GM21360 (cell line): Measurements from ENCODE around the gene TAPBPL.
A peak's percentile ranks its signal among the peaks of the same experiment; 100 is the strongest.

ENCODE experiments used
- ATAC-seq: cut with Tn5 transposase; IDR thresholded peaks from one replicate; pipeline ENCODE4 v1.9.1; 2021; ENCODE audit warnings: mild to moderate bottlenecking, moderate library complexity; ENCODE audit not compliant: unreplicated experiment

TAPBPL gene

DNA sequence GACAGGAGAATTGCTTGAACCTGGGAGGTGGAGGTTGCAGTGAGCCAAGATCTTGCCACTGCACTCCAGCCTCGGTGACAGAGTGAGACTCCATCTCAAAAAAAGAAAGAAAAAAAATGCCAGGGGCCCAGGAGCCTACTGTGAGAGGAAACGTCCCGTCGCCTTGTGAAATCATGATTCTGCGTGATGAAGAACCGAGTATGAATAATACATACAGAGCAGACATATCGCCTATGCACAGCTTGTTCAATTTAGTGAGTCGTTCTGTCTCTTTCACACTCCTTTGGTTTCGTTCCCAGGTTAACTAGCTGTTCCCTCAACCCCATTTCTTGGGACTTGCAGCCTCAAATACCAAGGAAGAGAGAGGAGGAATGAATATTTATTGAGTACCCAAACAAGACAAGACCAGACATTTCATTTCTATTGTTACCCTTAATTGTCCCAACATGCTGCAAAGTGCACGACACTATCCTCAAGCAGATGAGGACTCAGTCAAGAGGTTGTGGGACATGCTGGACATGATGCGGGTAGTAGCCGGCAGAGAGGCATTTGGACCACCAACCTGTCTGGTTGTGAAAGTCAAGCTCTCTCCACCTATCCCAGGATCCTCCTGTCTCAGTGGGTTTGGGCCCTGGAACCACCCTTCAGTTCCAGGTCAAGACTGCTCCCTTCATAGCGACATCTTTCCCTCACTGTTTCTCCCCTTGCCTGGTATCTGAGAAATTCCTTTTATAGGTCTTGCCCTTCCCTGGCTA lies 15.7 kb upstream of the TAPBPL start:
- ATAC-seq, result no peak

DNA sequence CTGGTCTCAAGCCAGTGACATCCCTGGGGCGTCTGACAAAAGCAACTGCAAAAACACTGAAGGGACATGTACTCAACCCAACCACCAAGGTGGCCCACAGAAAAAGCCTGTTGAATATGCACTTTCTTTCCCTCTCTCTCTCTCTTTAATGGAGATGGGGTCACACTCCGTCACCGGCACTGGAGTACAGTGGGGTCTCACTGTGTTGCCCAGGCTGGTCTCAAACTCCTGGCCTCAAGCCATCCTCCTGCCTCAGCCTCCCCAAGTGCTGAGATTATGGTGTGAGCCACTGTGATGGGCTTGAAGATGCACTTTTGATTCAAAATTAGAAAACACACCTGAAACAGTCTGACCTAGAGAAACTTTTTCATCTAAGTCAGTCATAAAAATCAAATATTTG lies 14.3 kb upstream of the TAPBPL start:
- no peak for ATAC-seq

DNA sequence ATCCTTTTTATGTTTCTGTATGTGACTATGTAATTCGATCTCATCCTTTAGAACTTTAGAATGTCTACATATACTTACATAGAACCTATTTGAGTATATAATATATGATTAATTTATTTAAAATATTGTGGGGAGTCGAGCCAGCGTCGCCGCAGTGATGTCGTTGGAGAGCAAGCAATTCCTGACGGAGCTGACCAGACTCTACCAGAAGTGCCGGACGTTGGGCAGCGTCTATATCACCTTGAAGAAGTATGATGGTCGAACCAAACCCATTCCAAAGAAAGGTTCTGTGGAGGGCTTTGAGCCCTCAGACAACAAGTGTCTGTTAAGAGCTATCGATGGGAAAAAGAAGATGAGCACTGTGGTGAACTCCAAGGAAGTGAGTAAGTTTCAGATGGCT lies 13.5 kb upstream of the TAPBPL start:
- no peak for ATAC-seq

DNA sequence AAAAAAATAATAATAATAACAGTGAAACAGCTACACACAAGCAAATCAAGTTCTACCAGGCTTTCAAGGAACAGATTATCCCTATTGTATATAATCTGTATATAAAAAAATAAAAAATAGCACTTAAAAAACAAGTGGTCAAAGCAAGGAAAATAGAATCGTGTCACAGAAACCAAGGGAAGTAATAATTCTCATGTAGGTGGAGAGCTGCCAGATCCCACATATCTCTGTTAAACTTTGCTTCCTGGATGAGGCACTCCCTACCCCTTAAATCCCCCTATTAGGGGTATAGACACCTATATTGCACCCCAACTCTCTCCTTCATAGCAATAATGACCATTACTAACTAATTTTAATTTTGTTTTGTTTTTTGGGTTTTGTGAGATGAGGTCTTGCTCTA lies 11.5 kb upstream of the TAPBPL start:
- ATAC-seq, result no peak

DNA sequence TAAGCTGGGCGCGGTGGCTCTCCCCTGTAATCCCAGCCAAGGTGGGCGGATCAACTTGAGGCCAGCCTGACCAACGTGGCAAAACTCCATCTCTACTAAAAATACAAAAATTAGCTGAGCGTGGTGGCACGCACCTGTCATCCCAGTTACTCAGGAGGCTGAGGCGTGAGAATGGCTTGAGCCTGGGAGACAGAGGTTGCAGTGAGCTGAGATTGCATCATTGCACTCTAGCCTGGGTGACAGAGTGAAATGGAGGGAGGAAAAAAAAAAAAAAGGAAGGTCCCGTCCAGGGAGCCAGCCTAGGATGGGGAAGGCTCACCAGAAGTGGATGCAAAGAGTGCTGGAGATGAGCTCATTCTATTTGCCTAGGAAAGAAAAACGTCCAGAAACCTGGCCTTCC lies 9.0 kb upstream of the TAPBPL start:
- ATAC-seq, result no peak

DNA sequence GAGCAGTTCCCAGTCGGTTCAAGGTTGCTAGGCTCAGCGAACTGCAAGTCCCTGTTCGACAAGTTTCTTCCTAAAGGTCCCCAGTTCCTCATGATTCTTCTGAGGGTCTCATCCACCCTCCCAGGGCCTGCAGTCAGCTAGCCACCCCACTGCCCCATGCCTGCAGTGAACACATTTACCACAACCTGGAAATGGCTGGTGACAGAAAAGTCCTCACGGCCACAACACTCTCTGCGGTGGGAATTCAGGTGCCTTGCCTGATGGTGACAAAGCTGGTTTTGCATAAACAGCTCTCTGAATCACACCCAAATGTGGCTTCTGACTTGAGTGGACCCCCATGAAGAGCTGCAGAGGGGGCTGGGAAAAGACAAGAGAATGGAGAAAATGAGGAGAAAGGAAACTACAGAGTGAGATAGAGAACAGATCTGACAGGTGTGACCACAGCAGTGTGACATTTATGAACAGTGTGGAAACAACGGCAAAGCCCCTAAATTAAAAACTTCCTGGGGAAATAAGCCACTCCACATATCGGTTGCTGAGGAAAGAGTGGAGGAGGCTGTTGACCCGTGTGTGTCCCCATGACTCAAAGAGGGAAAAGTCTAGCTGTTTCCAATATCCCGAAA lies 8.4 kb upstream of the TAPBPL start:
- no peak for ATAC-seq

DNA sequence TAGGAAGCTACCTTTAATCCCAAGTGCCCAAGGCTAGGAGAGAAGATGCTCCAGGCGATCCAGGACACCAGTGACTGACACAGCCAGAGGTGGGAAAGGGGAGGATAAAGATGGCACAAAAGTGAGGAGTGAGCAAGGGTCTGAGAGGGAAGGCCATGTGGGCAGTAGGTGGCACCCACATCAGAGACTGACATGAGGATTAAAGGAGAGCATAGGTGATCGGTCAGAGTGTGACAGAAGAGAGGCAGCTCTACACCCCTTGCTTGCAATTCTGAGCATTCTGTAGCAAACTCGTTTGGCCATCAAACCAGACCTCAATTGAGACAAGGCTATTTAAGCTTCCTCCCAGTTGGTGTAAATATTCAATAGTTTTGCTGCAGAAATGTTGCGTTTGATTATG lies 7.8 kb upstream of the TAPBPL start:
- ATAC-seq, result no peak

DNA sequence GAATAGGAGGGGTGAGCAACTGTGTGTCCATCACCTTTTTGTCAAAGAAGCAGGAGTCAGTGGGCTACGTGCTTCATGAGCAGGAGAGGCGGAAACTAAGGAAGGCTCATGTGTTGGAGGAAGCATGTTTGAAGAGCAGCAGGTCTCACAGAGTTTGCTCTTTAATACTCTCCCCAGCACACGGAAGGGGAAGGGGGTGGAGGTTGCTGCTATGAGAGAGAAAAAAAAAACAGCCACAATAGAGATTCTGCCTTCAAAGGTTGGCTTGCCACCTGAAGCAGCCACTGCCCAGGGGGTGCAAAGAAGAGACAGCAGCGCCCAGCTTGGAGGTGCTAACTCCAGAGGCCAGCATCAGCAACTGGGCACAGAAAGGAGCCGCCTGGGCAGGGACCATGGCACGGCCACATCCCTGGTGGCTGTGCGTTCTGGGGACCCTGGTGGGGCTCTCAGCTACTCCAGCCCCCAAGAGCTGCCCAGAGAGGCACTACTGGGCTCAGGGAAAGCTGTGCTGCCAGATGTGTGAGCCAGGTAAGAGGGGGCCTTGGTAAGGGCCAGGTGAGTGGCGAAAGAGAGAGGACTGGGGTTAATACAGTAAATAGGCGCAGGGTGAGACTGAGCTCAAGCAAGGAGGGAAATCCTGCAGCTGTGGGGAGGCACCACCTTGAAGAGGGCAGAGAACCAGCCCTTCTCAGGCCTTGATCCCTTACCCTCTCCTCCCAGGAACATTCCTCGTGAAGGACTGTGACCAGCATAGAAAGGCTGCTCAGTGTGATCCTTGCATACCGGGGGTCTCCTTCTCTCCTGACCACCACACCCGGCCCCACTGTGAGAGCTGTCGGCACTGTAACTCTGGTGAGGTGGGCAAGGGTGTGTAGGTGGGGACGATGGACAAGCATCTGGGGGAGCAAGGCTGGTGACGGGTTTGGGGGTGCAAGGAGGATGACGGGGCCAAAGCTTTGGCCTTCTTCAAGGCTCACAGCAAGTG lies 6.8 kb upstream of the TAPBPL start, which contains the start of gene CD27:
Gene CD27 (plus strand): TSS at position 252 of the 985 bp plus-strand sequence. CDS start 141 bp downstream, at position 393.
- ATAC-seq, result no peak

DNA sequence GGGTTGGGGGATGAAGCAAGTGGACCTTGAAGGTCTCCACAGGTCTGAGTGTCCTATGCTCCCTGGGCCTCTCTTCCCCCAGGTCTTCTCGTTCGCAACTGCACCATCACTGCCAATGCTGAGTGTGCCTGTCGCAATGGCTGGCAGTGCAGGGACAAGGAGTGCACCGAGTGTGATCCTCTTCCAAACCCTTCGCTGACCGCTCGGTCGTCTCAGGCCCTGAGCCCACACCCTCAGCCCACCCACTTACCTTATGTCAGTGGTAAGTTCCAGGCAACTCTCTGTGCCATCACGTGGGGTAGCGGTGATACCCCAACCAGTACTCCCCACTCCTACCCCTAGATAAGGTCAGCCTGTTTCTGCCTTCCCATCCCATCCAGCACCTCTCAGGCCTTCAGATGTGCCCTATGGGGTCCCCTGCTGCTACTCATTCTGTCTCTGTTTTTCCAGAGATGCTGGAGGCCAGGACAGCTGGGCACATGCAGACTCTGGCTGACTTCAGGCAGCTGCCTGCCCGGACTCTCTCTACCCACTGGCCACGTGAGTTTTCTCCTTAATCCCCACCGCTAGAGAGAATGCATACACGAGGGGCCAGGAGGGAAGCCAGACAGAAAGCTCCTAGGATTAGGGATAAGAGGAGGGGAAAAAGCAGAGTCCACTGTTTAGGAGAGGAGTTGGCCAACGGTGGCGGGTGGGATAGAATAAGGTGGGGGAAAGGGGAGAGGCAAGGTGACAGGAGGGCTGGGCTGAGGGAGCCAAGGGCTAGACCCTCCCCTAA lies 1.6 kb upstream of the TAPBPL start:
- no peak for ATAC-seq

DNA sequence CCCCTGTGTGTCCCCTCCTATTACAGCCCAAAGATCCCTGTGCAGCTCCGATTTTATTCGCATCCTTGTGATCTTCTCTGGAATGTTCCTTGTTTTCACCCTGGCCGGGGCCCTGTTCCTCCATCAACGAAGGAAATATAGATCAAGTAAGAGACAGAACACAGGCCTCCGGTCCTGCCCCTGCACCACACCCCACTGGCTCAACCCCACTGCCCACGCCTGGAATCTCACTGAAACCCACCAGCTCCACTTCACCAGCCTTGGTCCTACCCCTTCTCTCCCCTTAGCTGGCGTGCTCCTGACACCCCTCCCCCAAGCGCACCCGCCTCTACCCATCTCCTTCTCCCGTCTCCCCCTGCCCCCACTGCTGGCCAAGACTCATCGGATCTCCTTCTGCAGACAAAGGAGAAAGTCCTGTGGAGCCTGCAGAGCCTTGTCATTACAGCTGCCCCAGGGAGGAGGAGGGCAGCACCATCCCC lies 934 bp upstream of the TAPBPL start:
- no peak for ATAC-seq

DNA sequence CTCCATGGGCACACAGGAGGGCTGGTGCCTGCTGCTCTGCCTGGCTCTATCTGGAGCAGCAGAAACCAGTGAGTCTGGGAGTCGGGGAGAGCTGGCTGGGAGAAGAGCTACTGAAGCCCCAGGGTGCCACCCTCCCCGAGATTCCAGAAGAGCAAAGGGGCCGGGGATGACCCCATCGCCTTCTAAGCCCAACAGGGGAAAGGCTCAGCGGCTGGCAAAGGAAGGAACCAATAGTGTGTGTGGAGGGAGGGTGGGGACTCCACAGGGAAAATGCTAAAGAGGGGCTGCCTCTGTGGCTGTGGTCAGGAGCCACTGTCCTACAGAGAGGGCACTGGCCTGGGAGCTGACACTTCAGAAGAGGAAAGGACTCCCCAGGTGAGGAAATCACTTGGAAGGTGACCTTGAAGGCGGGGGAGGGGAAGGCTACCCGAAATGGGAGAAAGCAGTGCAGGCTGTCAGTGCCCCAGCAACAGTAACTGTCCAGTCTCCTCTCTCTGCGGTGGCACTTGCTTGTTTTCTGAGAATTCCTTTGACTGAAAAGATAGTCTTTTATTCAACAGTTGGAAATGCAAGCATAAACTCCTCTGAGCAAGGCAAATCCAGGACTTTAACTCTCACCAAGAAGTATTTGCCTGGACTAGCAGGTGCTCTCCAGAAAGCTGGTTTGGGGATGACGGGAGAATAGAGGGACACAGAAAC lies 552 bp downstream of the TAPBPL start:
- ATAC-seq, result peak; percentile 22

DNA sequence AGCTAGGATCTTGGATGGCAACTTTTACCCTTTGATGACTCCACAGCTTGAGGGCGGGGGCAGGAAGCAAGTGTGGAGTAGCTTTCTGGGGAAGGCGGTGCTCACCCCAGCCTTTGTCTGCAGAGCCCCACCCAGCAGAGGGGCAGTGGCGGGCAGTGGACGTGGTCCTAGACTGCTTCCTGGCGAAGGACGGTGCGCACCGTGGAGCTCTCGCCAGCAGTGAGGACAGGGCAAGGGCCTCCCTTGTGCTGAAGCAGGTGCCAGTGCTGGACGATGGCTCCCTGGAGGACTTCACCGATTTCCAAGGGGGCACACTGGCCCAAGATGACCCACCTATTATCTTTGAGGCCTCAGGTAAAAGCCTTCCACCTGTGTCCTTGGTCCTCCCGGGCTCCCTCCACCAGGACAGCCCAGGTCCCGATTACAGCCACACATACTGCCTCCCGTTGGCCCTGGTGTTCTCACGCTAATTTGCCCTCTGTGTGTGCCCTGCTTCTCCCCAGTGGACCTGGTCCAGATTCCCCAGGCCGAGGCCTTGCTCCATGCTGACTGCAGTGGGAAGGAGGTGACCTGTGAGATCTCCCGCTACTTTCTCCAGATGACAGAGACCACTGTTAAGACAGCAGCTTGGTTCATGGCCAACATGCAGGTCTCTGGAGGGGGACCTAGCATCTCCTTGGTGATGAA lies 1.2 kb downstream of the TAPBPL start:
- ATAC-seq, result no peak

DNA sequence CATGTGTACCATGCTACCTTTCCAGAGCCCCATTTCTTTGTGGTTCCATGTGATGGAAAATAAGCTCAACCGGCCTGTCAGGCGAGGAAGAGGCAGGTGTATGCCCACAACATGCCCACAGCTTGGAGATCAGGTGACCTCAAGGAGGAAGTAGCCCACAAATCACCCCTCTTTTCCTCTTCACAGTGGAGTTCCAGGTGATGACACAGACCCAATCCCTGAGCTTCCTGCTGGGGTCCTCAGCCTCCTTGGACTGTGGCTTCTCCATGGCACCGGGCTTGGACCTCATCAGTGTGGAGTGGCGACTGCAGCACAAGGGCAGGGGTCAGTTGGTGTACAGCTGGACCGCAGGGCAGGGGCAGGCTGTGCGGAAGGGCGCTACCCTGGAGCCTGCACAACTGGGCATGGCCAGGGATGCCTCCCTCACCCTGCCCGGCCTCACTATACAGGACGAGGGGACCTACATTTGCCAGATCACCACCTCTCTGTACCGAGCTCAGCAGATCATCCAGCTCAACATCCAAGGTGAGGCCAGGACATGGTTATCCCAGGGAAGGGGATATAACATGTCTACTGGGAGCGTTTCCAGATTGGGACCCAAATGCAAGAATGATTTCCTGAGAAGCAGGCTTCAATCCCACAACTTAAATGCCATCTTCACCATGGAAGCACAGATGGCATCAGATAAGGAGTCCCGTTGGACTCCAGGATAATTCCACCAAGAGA lies 5.5 kb downstream of the TAPBPL start:
- no peak for ATAC-seq

DNA sequence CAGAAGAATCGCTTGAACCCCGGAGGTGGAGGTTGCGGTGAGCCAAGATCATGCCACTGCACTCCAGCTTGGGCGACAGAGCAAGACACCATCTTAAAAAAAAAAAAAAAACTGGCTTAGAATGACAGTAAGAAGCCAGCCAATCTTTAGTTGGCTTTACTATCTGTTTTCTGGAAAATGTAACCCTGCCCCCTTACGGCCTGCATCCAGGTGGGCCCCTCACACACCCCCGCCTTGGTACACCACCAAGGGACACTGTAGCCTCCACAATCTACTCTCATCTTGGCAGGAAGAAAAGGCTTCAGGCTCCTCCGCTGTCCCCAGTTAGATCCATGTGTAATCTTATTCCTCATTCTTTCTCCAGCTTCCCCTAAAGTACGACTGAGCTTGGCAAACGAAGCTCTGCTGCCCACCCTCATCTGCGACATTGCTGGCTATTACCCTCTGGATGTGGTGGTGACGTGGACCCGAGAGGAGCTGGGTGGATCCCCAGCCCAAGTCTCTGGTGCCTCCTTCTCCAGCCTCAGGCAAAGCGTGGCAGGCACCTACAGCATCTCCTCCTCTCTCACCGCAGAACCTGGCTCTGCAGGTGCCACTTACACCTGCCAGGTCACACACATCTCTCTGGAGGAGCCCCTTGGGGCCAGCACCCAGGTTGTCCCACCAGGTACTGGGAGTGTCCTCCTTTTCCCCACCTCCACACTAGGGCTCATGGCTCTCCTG lies 6.6 kb downstream of the TAPBPL start:
- no peak for ATAC-seq

DNA sequence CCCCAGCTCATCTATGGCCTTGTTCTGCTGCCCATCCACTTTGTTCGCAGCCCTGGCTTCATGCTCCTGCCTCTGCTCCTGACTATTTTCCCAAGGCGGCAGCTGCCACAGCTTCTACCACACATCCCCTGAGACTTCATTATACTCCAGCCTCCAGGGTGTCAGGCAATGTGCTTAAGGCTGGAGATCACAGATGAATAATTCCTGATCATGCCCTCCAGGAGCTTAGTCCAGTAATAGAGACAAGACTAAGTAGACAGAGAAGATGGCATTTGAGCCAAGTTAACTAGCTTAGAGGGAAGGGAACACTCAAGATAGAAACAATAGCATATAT lies 7.1 kb downstream of the TAPBPL start:
- ATAC-seq, result no peak

DNA sequence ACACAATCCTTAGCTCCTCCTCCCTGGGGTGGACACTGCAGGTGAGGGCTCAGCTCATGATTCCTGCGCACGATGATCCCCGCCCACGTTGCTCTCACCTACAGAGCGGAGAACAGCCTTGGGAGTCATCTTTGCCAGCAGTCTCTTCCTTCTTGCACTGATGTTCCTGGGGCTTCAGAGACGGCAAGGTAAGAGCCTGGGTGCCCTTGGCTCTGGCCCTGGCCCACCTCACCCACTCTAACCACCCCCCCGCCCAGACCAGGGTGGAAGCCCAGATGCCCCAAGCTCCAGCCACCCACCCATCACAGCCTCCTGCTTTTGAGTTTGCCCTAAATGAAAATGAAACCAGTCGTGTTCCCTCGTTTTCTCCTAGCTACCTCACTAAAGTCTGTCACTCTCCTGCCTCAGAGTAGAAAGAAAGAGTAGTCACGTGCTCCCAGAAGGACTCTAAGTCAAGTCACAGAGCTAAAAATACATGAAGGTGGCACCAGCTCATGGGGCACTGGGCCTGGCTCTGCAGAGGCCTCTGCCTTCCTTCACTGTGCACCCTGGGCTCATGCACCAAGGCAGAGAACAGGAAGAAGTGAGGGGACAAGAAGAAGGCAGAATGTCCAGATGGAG lies 9.0 kb downstream of the TAPBPL start:
- no peak for ATAC-seq

DNA sequence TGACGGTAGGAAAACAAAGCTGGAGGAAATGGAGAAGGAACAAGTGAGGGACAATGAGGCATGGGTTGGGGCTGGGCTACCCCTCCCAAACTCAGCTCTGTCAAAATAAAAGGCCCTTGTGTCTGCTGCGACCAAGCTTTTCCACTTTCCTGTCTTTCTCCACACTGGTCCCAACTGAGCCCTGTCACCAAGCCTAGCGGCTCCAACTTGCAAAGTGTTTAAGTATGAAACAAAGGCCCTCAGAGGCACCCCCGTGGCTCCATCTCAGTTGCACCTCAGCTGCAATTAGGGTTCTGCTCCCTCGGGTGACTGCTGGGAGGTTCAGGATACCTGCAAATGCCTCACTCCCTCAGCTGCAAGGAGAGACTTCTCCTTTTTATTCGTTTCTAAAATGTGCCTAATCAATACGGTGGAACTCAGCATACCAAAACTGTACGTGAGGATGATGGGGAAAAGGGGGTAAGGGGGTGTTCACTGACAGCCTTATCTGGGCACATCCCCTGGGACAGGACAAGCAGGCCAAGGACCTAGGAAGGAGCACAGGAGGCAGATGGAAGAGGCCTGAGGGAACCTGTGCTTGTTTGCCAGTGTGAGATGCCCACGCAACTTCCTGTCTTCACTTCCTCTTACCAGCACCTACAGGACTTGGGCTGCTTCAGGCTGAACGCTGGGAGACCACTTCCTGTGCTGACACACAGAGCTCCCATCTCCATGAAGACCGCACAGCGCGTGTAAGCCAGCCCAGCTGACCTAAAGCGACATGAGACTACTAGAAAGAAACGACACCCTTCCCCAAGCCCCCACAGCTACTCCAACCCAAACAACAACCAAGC lies 9.8 kb downstream of the TAPBPL start:
- ATAC-seq, result peak; percentile 80
